Fibroblast of lung (primary cell): ENCODE results near the gene RIMS1. TPM values are rescaled to one million over a fixed set of nuclear protein-coding genes. Genes with fewer than 3 reads are reported as not detected.
A peak's percentile ranks its signal among the peaks of the same experiment; 100 is the strongest.

ENCODE experiments used
- DNase-seq, 2 donors: peaks; one replicate each; pipeline versions ENCODE4 v3.0.0 to v3.0.0-alpha.2; 2010; ENCODE audit warnings: low read depth in 2 of 2
- H2AFZ ChIP-seq: 2 replicates; pipeline ENCODE4 v1.5.1; 2012; ENCODE audit warnings: low read length, control low read depth, inconsistent platforms
- H3K27ac ChIP-seq: 2 replicates; pipeline ENCODE4 v1.5.1; 2011; ENCODE audit warnings: low read length, control low read depth; ENCODE audit not compliant: insufficient read depth
- H3K27me3 ChIP-seq: 2 replicates; pipeline ENCODE4 v1.5.1; 2011; ENCODE audit warnings: mild to moderate bottlenecking, low read length; ENCODE audit not compliant: control insufficient read depth, insufficient read depth
- H3K36me3 ChIP-seq: 2 replicates; pipeline ENCODE4 v1.5.1; 2011; ENCODE audit warnings: low read length; ENCODE audit not compliant: control insufficient read depth, insufficient read depth
- H3K4me1 ChIP-seq: 2 replicates; pipeline ENCODE4 v1.5.1; 2011; ENCODE audit warnings: low read length; ENCODE audit not compliant: control insufficient read depth, insufficient read depth; ENCODE audit errors: extremely low read depth
- H3K4me2 ChIP-seq: 2 replicates; pipeline ENCODE4 v1.5.1; 2011; ENCODE audit warnings: low read length, control low read depth; ENCODE audit not compliant: insufficient read depth; ENCODE audit errors: extremely low read depth
- H3K4me3 ChIP-seq, 4 experiments: fragments of 200-600 bp in 1 of 4; sonication (generic) in 1 of 4; replicated peaks in 1 of 4; 2 replicates each; pipeline ENCODE4 v1.5.1; 2011 to 2016; ENCODE audit warnings: low read length in 4 of 4, low read depth in 3 of 4, mild to moderate bottlenecking in 3 of 4, control low read depth in 2 of 4, inconsistent platforms in 1 of 4, mixed read lengths in 1 of 4; ENCODE audit not compliant: insufficient read depth in 1 of 4; ENCODE audit errors: control extremely low read depth in 1 of 4
- H3K79me2 ChIP-seq: 2 replicates; pipeline ENCODE4 v1.5.1; 2012; ENCODE audit warnings: mild to moderate bottlenecking, low read length, inconsistent platforms; ENCODE audit not compliant: control insufficient read depth, insufficient read depth
- H3K9ac ChIP-seq: 2 replicates; pipeline ENCODE4 v1.5.1; 2011; ENCODE audit warnings: mild to moderate bottlenecking, low read length, control low read depth; ENCODE audit not compliant: insufficient read depth
- H3K9me3 ChIP-seq: 2 replicates; pipeline ENCODE4 v1.5.1; 2012; ENCODE audit warnings: low read depth, low read length; ENCODE audit not compliant: control insufficient read depth, insufficient read depth
- H4K20me1 ChIP-seq: 2 replicates; pipeline ENCODE4 v1.5.1; 2011; ENCODE audit warnings: low read length; ENCODE audit not compliant: control insufficient read depth, insufficient read depth; ENCODE audit errors: extremely low read depth
- EZH2 ChIP-seq: IDR thresholded peaks from 2 replicates; pipeline ENCODE4 v1.5.1; 2012; ENCODE audit warnings: low read length, control low read depth, mild to moderate bottlenecking; ENCODE audit errors: missing control alignments
- polyA plus RNA-seq, 2 donors: library from polyadenylated mRNA; depleted of rRNA in 1 of 2; stranded (reverse) in 1 of 2; unstranded in 1 of 2; fragments of >200 nt; gene quantifications; 2 replicates each; pipeline ENCODE4 v1.2.1, GENCODE V29; 2011 to 2012; ENCODE audit warnings: missing spikeins in 1 of 2
- total RNA-seq: library from RNA; depleted of rRNA; stranded (reverse); fragments of >200 nt; gene quantifications from 2 replicates; pipeline ENCODE4 v1.2.1, GENCODE V29; 2014
- TF ChIP-seq, protein P1 (sequence below), 2 donors: IDR thresholded peaks in 1 of 2; conservative IDR thresholded peaks in 1 of 2; 1 replicate in 1 of 2; 2 replicates in 1 of 2; pipeline ENCODE4 v1.5.1; 2011 to 2012; ENCODE audit warnings: low read length in 2 of 2, control low read depth in 1 of 2, inconsistent platforms in 1 of 2, low read depth in 1 of 2, mild to moderate bottlenecking in 1 of 2

Gene RIMS1
- total and polyA plus RNA-seq, 2 donors (not counting 1 experiment from before 2014, with no cell fraction given), result 1.1 to 2.3 TPM

DNA sequence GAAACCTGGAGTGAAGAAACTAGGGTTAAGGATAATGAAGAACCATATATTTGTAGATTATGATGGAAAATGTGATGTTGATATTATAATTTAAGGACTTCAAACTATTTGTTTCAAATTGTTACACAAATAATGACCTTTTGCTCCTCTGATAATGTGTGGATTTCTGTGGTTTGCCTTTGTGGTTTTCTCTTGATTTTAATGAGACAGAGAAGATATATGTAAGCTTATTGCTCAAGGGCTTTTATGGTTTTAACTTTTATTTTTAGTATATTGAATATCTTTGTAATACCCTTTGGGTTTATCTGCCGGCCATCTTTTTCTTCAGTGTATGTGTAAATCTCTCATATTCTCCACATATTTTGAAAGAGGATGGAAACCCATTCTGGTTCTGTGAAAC is 362.3 kb downstream of the RIMS1 start:
- Histone ChIP-seq H2AFZ (no peak overlapping the region), H3K36me3 (no peaks in the 10 kb centered on the region), H4K20me1 (no peaks in the 10 kb centered on the region), H3K79me2 (no peaks in the 10 kb centered on the region), H3K4me1 (no peaks in the 10 kb centered on the region), H3K27me3 (no peaks in the 10 kb centered on the region), H3K9ac (no peak overlapping the region), H3K4me3 (no peak overlapping the region), H3K4me2 (no peak overlapping the region), H3K27ac (no peak overlapping the region), H3K9me3 (no peaks in the 10 kb centered on the region)
- DNase-seq, result peak; percentile 30 to 36
- TF ChIP-seq, protein P1, sequence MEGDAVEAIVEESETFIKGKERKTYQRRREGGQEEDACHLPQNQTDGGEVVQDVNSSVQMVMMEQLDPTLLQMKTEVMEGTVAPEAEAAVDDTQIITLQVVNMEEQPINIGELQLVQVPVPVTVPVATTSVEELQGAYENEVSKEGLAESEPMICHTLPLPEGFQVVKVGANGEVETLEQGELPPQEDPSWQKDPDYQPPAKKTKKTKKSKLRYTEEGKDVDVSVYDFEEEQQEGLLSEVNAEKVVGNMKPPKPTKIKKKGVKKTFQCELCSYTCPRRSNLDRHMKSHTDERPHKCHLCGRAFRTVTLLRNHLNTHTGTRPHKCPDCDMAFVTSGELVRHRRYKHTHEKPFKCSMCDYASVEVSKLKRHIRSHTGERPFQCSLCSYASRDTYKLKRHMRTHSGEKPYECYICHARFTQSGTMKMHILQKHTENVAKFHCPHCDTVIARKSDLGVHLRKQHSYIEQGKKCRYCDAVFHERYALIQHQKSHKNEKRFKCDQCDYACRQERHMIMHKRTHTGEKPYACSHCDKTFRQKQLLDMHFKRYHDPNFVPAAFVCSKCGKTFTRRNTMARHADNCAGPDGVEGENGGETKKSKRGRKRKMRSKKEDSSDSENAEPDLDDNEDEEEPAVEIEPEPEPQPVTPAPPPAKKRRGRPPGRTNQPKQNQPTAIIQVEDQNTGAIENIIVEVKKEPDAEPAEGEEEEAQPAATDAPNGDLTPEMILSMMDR (conservative IDR thresholded peaks at IDR 0.05 in 1 of 2, IDR thresholded peaks at IDR 0.05 in 1 of 2; ENCODE audit: low read depth in 1 of 2, low read length in 2 of 2), result no peak

DNA sequence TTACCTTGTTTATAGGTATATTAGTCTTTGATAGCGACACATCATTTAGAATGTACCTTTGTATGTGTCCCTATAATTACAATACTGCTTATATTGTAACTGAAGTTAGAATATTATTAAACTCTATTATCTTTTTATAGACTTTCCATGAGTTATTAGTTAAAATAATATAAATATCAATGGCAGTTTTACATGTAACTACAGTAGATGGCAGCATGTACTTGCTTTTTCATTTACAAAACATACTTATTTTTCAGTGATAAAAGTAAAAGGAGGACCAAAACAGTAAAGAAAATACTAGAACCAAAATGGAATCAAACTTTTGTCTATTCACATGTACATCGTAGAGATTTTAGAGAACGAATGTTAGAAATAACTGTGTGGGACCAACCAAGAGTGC is 364.3 kb downstream of the RIMS1 start:
- no peak overlapping the region for H2AFZ ChIP-seq
- H3K79me2 ChIP-seq, result no peaks in the 10 kb centered on the region
- H4K20me1 ChIP-seq, result no peaks in the 10 kb centered on the region
- no peaks in the 10 kb centered on the region for H3K36me3 ChIP-seq
- H3K4me2 ChIP-seq, result no peak overlapping the region
- no peak overlapping the region for H3K27ac ChIP-seq
- TF ChIP-seq EZH2, result no peak
- TF ChIP-seq, protein P1 (conservative IDR thresholded peaks at IDR 0.05 in 1 of 2, IDR thresholded peaks at IDR 0.05 in 1 of 2; ENCODE audit: low read depth in 1 of 2, low read length in 2 of 2), result no peak
- H3K4me1 ChIP-seq, result no peaks in the 10 kb centered on the region
- H3K4me3 ChIP-seq, result no peak overlapping the region
- DNase-seq, result peak in 1 of 2 donors; percentile 43
- no peaks in the 10 kb centered on the region for H3K27me3 ChIP-seq
- H3K9ac ChIP-seq, result no peak overlapping the region
- H3K9me3 ChIP-seq, result no peaks in the 10 kb centered on the region

DNA sequence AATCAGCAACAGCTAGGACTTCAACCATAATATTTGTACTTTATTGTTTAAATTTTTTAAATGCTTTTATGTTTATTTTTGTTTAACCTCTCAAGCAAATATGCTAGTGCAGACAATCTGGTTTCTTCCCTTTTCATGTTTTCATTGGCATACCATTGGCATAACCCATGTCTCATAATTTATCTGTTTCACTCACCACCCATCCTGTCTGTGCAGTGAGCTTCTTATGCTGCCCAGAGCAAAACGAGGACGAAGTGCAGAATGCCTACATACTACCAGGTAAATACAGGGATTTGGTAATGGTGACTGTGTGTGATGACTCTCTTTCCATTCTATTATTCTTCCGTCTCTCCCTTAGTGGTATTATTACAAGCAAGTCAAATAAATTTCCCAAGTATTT is 374.1 kb downstream of the RIMS1 start:
- Histone ChIP-seq H3K27ac (no peak overlapping the region), H3K79me2 (no peaks in the 10 kb centered on the region), H3K4me1 (no peaks in the 10 kb centered on the region), H3K36me3 (no peaks in the 10 kb centered on the region), H3K27me3 (no peaks in the 10 kb centered on the region), H3K9me3 (no peaks in the 10 kb centered on the region), H3K4me2 (no peak overlapping the region), H4K20me1 (no peaks in the 10 kb centered on the region), H3K4me3 (no peak overlapping the region), H3K9ac (no peak overlapping the region), H2AFZ (no peak overlapping the region)
- TF ChIP-seq, protein P1 (conservative IDR thresholded peaks at IDR 0.05 in 1 of 2, IDR thresholded peaks at IDR 0.05 in 1 of 2; ENCODE audit: low read depth in 1 of 2, low read length in 2 of 2), result no peak
- no peak for TF ChIP-seq EZH2
- peak in 1 of 2 donors; percentile 20 for DNase-seq
